Fibroblast of lung (primary cell): ENCODE results near the gene IGSF6.

Experiments used
- CTCF ChIP-seq, 2 donors: IDR thresholded peaks in 1 of 2; conservative IDR thresholded peaks in 1 of 2; 1 replicate in 1 of 2; 2 replicates in 1 of 2; pipeline ENCODE4 v1.5.1; 2011 to 2012; ENCODE audit warnings: low read length in 2 of 2, control low read depth in 1 of 2, inconsistent platforms in 1 of 2, low read depth in 1 of 2, mild to moderate bottlenecking in 1 of 2
- EZH2 ChIP-seq: IDR thresholded peaks from 2 replicates; pipeline ENCODE4 v1.5.1; 2012; ENCODE audit warnings: low read length, control low read depth, mild to moderate bottlenecking; ENCODE audit errors: missing control alignments

- TF ChIP-seq CTCF (conservative IDR thresholded peaks at IDR 0.05 in 1 of 2, IDR thresholded peaks at IDR 0.05 in 1 of 2; ENCODE audit: low read depth in 1 of 2, low read length in 2 of 2) = no peak
- TF ChIP-seq EZH2 = no peak
Measured at GRCh38 chr16:21694609-21695008, 42.2 kb upstream of the IGSF6 start.
